Esophagus squamous epithelium (tissue), 4 donors: ENCODE data around the gene THSD7A.

ENCODE experiments used
- POLR2A ChIP-seq, 4 donors: fragments of 450-650 bp; IDR thresholded peaks; one replicate each; pipeline ENCODE4 v1.6.1; 2017; ENCODE audit warnings: antibody characterized with exemption in 4 of 4, mild to moderate bottlenecking in 4 of 4, moderate library complexity in 3 of 4
- TF ChIP-seq, protein P1 (sequence below), 6 experiments: fragments of 450-650 bp in 4 of 6; fragments of 200-600 bp in 2 of 6; sonication (generic) in 2 of 6; IDR thresholded peaks; one replicate each; pipeline ENCODE4 v1.5.1; 2016 to 2019; ENCODE audit warnings: antibody characterized with exemption in 6 of 6, mild to moderate bottlenecking in 4 of 6, moderate library complexity in 4 of 6

DNA sequence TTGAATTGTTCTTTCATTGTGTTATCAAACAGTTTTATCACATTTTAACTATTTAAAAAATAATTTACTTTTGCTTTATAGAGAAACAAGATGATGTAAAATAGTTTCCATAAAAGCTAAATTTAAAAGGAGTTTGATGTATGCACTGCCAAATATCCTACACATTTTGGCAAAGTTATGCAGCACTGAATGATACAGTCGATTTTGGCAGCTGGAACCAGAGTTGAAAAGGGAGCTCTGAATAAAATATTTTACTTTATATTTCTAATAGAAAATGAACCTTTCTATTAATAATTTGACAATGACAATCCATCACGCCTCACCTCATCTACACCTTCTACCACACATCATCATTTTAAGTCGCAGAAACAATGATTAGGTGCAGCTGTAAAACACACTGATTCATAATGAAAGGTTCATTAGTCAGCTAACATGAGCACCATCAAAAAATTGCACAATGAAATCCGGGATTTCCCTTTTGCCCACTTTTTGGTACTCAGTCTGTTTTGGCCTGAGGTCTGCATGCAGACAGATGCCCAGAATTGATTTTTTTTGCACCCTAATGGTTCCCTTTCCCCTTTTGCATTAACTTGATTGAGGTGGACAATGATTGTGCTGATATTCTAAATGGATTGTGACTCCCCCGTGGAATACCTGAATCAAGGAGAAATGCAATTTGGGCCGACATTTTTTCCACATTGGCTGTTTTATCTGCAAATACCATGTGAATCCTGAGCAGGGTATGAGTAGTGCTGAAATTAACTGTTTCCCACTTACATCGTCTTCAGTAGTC is 105.8 kb downstream of the THSD7A start:
- TF ChIP-seq, protein P1, sequence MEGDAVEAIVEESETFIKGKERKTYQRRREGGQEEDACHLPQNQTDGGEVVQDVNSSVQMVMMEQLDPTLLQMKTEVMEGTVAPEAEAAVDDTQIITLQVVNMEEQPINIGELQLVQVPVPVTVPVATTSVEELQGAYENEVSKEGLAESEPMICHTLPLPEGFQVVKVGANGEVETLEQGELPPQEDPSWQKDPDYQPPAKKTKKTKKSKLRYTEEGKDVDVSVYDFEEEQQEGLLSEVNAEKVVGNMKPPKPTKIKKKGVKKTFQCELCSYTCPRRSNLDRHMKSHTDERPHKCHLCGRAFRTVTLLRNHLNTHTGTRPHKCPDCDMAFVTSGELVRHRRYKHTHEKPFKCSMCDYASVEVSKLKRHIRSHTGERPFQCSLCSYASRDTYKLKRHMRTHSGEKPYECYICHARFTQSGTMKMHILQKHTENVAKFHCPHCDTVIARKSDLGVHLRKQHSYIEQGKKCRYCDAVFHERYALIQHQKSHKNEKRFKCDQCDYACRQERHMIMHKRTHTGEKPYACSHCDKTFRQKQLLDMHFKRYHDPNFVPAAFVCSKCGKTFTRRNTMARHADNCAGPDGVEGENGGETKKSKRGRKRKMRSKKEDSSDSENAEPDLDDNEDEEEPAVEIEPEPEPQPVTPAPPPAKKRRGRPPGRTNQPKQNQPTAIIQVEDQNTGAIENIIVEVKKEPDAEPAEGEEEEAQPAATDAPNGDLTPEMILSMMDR (IDR thresholded peaks at IDR 0.05): no peak
- TF ChIP-seq POLR2A (IDR thresholded peaks at IDR 0.05): no peak
